ENCODE data around the gene ENGASE.

ENGASE gene

GRCh38 chr17:79096477-79096876, 21.9 kb downstream of the ENGASE start:
- DNase-seq, result no peak

- DNase-seq, result no peak
Measured at GRCh38 chr17:79097226-79098055, 22.8 kb downstream of the ENGASE start.

GRCh38 chr17:79098282-79098867, 23.8 kb downstream of the ENGASE start:
- no peak for DNase-seq

GRCh38 chr17:79100405-79100804, 25.8 kb downstream of the ENGASE start:
- DNase-seq, result no peak

- no peak for DNase-seq
Measured at GRCh38 chr17:79101111-79101673, 26.6 kb downstream of the ENGASE start.

- DNase-seq, result no peak
Measured at GRCh38 chr17:79102214-79102613, 27.6 kb downstream of the ENGASE start.

GRCh38 chr17:79104898-79105600, 30.4 kb downstream of the ENGASE start:
- no peak for DNase-seq

GRCh38 chr17:79105937-79106336, 31.3 kb downstream of the ENGASE start:
- no peak for DNase-seq

- no peak for DNase-seq
Measured at GRCh38 chr17:79106958-79107357, 32.3 kb downstream of the ENGASE start.

GRCh38 chr17:79107499-79108231, 33.0 kb downstream of the ENGASE start:
- DNase-seq, result no peak

- DNase-seq, result no peak
Measured at GRCh38 chr17:79108232-79108850, 33.7 kb downstream of the ENGASE start.

- DNase-seq, result no peak
Measured at GRCh38 chr17:79108870-79109269, 34.2 kb downstream of the ENGASE start.

- DNase-seq, result no peak
Measured at GRCh38 chr17:79109584-79109983, 35.0 kb downstream of the ENGASE start.

GRCh38 chr17:79111097-79111496, 36.5 kb downstream of the ENGASE start:
- DNase-seq, result no peak

- no peak for DNase-seq
Measured at GRCh38 chr17:79112471-79112870, 37.8 kb downstream of the ENGASE start.

GRCh38 chr17:79113699-79114457, 39.3 kb downstream of the ENGASE start:
- DNase-seq, result no peak

GRCh38 chr17:79114458-79115301, 40.1 kb downstream of the ENGASE start:
- DNase-seq, result no peak

- DNase-seq, result no peak
Measured at GRCh38 chr17:79115487-79115886, 40.9 kb downstream of the ENGASE start.

GRCh38 chr17:79116575-79117368, 42.1 kb downstream of the ENGASE start:
- no peak for DNase-seq
